Measurements from ENCODE around the gene KMT5C. TPM values are rescaled to one million over a fixed set of nuclear protein-coding genes. Genes with fewer than 3 reads are reported as not detected.

KMT5C gene
- total and polyA plus RNA-seq, 8 donors: 4.3 to 27.4 (median 8.9) TPM

GRCh38 chr19:55301459-55302317 is 38.0 kb upstream of the KMT5C start:
- DNase-seq (peak; percentile 77 to 98 (median 90)), FAIRE-seq (no peak), ATAC-seq (peak; percentile 91 to 98 (median 94))
- Histone ChIP-seq H3K36me3 (no peaks in the 10 kb centered on the region), H3K4me3 (peak overlapping the region in 2 of 4 donors; percentile 31 to 45), H3K4me1 (no peaks in the 10 kb centered on the region), H3K27ac (no peak overlapping the region), H3K27me3 (no peaks in the 10 kb centered on the region), H3K9me3 (no peaks in the 10 kb centered on the region)
- TF ChIP-seq, protein P1, sequence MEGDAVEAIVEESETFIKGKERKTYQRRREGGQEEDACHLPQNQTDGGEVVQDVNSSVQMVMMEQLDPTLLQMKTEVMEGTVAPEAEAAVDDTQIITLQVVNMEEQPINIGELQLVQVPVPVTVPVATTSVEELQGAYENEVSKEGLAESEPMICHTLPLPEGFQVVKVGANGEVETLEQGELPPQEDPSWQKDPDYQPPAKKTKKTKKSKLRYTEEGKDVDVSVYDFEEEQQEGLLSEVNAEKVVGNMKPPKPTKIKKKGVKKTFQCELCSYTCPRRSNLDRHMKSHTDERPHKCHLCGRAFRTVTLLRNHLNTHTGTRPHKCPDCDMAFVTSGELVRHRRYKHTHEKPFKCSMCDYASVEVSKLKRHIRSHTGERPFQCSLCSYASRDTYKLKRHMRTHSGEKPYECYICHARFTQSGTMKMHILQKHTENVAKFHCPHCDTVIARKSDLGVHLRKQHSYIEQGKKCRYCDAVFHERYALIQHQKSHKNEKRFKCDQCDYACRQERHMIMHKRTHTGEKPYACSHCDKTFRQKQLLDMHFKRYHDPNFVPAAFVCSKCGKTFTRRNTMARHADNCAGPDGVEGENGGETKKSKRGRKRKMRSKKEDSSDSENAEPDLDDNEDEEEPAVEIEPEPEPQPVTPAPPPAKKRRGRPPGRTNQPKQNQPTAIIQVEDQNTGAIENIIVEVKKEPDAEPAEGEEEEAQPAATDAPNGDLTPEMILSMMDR (IDR thresholded peaks at IDR 0.05): peak; percentile 98 to 100 (median 99)
- intact Hi-C loops (cut with DNase I): loop anchor here in 1 of 3 donors (10.0 kb wide), 1 partner anchor 73 kb away; the partner anchor contains the start of genes IL11 and TMEM190
- WGBS, 2 donors: 10 to 11% methylated on average over 40 to 42 of the region's 42 CpGs

- intact Hi-C loops (cut with DNase I): loop anchor here in 1 of 3 donors (10.0 kb wide), 1 partner anchor 72 kb away; the partner anchor contains the start of genes IL11 and TMEM190
- peak overlapping the region in 1 of 4 donors; percentile 45 for H3K4me3 ChIP-seq
- DNase-seq: no peak
Observed at GRCh38 chr19:55302318-55302703, 37.4 kb upstream of the KMT5C start.

DNA sequence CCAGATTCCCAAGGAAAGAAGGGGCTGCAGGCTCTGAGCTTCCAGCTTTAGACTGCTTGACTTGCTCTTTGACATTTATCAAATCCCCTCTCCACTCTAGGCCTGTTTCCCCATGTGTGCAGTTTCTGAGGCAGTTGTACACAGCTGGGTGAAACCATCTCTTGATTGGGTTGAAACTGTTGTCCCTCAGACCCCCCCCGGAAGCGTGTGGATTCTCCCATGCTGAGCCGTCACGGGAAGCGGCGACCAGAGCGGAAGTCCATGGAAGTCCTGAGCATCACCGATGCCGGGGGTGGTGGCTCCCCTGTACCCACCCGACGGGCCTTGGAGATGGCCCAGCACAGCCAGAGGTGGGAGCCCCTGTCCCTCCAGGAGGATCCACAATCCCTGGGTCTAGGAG is 36.2 kb upstream of the KMT5C start:
- TF ChIP-seq, protein P1 (IDR thresholded peaks at IDR 0.05): no peak
- Histone ChIP-seq H3K4me3 (no peak overlapping the region), H3K9me3 (no peaks in the 10 kb centered on the region), H3K27me3 (no peaks in the 10 kb centered on the region), H3K36me3 (no peaks in the 10 kb centered on the region), H3K4me1 (no peaks in the 10 kb centered on the region), H3K27ac (no peak overlapping the region)
- intact Hi-C loops (cut with DNase I): loop anchor here in 1 of 3 donors (10.0 kb wide), 1 partner anchor 71 kb away; the partner anchor contains the start of genes IL11 and TMEM190
- no peak for FAIRE-seq
- 85 to 92% methylated on average over 11 of the region's 11 CpGs for WGBS, 2 donors
- DNase-seq: no peak
- ATAC-seq: no peak

More at GRCh38 chr19:55302318-55302703, 37.4 kb upstream of the KMT5C start:
- Histone ChIP-seq H3K27ac (no peak overlapping the region), H3K27me3 (no peaks in the 10 kb centered on the region), H3K4me1 (no peaks in the 10 kb centered on the region), H3K36me3 (no peaks in the 10 kb centered on the region), H3K9me3 (no peaks in the 10 kb centered on the region)
- 51 to 57% methylated on average over 12 of the region's 12 CpGs for whole genome bisulfite sequencing, 2 donors
- peak in 1 of 4 donors; percentile 5 for ATAC-seq
- TF ChIP-seq, protein P1 (IDR thresholded peaks at IDR 0.05): no peak
- FAIRE-seq: no peak

DNA sequence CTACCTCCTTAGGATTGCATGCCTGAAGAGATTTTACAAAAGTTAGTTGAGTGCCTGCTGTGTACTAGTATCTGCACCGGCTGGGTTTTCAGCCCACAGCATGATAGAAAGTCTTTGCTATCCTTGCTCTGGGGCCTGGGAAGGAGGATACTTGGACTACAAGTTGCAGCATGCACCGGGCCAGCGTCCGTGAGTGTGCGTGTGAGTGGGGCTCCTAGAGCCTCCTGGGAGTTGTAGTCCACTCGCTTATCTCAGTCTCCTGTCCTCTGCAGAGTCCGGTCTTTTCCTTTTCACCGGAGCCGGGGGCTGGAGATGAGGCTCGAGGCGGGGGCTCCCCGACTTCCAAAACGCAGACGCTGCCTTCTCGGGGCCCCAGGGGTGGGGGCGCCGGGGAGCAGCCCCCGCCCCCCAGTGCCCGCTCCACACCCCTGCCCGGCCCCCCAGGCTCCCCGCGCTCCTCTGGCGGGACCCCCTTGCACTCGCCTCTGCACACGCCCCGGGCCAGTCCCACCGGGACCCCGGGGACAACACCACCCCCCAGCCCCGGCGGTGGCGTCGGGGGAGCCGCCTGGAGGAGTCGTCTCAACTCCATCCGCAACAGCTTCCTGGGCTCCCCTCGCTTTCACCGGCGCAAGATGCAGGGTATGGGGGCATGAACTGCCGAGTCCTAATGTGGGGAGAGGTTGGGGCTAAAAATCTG is 35.2 kb upstream of the KMT5C start:
- DNase-seq (no peak), ATAC-seq (peak in 2 of 4 donors; percentile 36 to 51), FAIRE-seq (no peak)
- TF ChIP-seq, protein P1 (IDR thresholded peaks at IDR 0.05): no peak
- Histone ChIP-seq H3K27ac (no peak overlapping the region), H3K4me3 (no peak overlapping the region), H3K9me3 (no peaks in the 10 kb centered on the region), H3K36me3 (no peaks in the 10 kb centered on the region), H3K27me3 (no peaks in the 10 kb centered on the region), H3K4me1 (no peaks in the 10 kb centered on the region)
- intact Hi-C loops (cut with DNase I): loop anchor here in 1 of 3 donors (10.0 kb wide), 1 partner anchor 70 kb away; the partner anchor contains the start of genes IL11 and TMEM190
- WGBS, 2 donors: 81 to 87% methylated on average over 34 to 39 of the region's 39 CpGs
